ENCODE results near the gene FAM114A1. TPM values are rescaled to one million over a fixed set of nuclear protein-coding genes. Genes with fewer than 3 reads are reported as not detected.
A peak's percentile ranks its signal among the peaks of the same experiment; 100 is the strongest.

The FAM114A1 gene
- total RNA-seq, 1 donor from 2014 or later: 11.3 TPM

- Mint-ChIP-seq H3K36me3 (ENCODE audit: low read depth) (no peaks in the 10 kb centered on the region), H3K27me3 (ENCODE audit: low read depth) (no peaks in the 10 kb centered on the region), H3K4me1 (peaks cover 23% of the 10 kb centered on the region), H3K9me3 (no peaks in the 10 kb centered on the region), H3K27ac (ENCODE audit: unreplicated experiment) (peak overlapping the region; percentile 19), H3K4me3 (no peak overlapping the region)
- TF ChIP-seq CTCF (conservative IDR thresholded peaks at IDR 0.05): no peak
- no peak for DNase-seq (ENCODE audit: low read depth, low spot score)
Observed at GRCh38 chr4:38925492-38926413, 58.1 kb downstream of the FAM114A1 start.

GRCh38 chr4:38926896-38927295 lies 59.3 kb downstream of the FAM114A1 start:
- no peak for TF ChIP-seq CTCF (conservative IDR thresholded peaks at IDR 0.05)
- no peak for DNase-seq (ENCODE audit: low read depth, low spot score)
- H3K4me3 Mint-ChIP-seq: no peak overlapping the region
- H3K4me1 Mint-ChIP-seq: peaks cover 23% of the 10 kb centered on the region
- H3K36me3 Mint-ChIP-seq (ENCODE audit: low read depth): no peaks in the 10 kb centered on the region
- H3K9me3 Mint-ChIP-seq: no peaks in the 10 kb centered on the region
- H3K27me3 Mint-ChIP-seq (ENCODE audit: low read depth): no peaks in the 10 kb centered on the region
- H3K27ac Mint-ChIP-seq (ENCODE audit: unreplicated experiment): no peak overlapping the region

- H3K4me3 Mint-ChIP-seq: no peak overlapping the region
- H3K27ac Mint-ChIP-seq (ENCODE audit: unreplicated experiment): no peak overlapping the region
- H3K36me3 Mint-ChIP-seq (ENCODE audit: low read depth): no peaks in the 10 kb centered on the region
- DNase-seq (ENCODE audit: low read depth, low spot score): no peak
- peaks cover 22% of the 10 kb centered on the region for H3K4me1 Mint-ChIP-seq
- TF ChIP-seq CTCF (conservative IDR thresholded peaks at IDR 0.05): no peak
- no peaks in the 10 kb centered on the region for H3K9me3 Mint-ChIP-seq
- no peaks in the 10 kb centered on the region for H3K27me3 Mint-ChIP-seq (ENCODE audit: low read depth)
Observed at GRCh38 chr4:38928568-38928967, 61.0 kb downstream of the FAM114A1 start.

GRCh38 chr4:38928974-38929373 lies 61.4 kb downstream of the FAM114A1 start:
- Mint-ChIP-seq H3K27me3 (ENCODE audit: low read depth) (no peaks in the 10 kb centered on the region), H3K36me3 (ENCODE audit: low read depth) (no peaks in the 10 kb centered on the region), H3K4me3 (no peak overlapping the region), H3K9me3 (no peaks in the 10 kb centered on the region), H3K4me1 (peaks cover 18% of the 10 kb centered on the region), H3K27ac (ENCODE audit: unreplicated experiment) (no peak overlapping the region)
- TF ChIP-seq CTCF (conservative IDR thresholded peaks at IDR 0.05): no peak
- DNase-seq (ENCODE audit: low read depth, low spot score): no peak

GRCh38 chr4:38930204-38930603 lies 62.6 kb downstream of the FAM114A1 start:
- Mint-ChIP-seq H3K4me3 (no peak overlapping the region), H3K27ac (ENCODE audit: unreplicated experiment) (no peak overlapping the region), H3K4me1 (peaks cover 8% of the 10 kb centered on the region), H3K36me3 (ENCODE audit: low read depth) (no peaks in the 10 kb centered on the region), H3K27me3 (ENCODE audit: low read depth) (no peaks in the 10 kb centered on the region), H3K9me3 (no peaks in the 10 kb centered on the region)
- no peak for DNase-seq (ENCODE audit: low read depth, low spot score)
- TF ChIP-seq CTCF (conservative IDR thresholded peaks at IDR 0.05): no peak
